C1 segment of cervical spinal cord (tissue), 14 donors: Measurements from ENCODE around the gene NT5C1A.

Experiments used
- DNase-seq, 14 donors: peaks; one replicate each; lab custom pipeline; 2025; lab: John Stamatoyannopoulos, UW

The NT5C1A gene

DNA sequence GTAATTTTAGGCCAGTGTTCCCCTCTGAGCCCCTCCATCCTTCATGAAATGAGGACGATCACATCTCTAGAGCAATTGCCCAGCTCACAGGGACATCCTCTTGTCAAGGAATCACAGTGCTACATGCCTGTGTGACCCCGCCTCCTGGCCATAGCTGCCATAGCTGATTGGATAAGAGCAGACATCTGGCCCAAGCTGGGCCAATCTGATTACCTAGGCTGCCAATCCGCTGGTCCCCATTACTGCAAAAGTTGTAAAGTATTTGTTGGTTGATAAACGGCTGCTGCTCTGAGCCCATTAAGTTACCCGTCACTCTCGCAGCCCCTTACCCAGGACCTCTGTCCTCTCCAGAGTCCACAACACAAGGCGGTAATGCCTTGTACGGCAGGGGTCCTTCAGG lies 8.3 kb downstream of the NT5C1A start:
- no peak for DNase-seq

DNA sequence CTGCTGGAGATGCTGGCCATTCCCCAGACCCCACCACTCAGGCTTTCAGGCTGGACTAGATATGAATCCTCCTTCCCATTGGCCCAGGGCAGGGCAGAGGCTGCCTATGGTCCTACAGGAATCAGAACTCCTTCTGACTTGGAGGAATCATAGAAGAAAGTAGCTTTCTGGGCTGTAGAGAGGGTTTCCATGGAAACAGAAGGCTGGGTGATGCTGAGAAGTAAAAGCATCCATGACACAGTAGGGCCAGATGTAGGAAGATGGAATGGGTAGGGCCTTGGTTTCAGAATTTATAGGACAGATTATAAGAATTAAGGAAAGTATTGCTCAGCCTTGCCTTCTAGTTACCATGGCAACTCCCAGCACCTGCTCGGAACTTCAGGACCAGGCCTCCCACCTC lies 9.0 kb downstream of the NT5C1A start:
- DNase-seq, result no peak

DNA sequence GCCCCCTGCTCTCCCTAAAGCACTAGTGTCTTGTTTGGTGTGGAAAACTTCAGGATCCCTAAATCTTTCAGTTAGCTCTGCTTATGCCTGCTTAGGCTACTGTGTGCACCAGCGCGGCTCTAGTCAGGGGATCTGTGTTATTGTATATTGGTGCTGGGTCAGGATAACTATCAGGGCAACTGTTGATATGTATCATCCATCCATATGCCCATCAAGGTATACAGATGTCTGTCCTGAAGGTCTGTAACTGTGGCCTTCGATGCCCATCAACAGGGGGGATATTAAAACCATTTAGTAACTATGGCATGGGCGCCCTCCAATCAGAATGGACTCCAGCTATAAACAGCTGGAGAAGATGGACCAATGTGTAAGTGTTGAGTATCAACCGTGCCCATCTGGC lies 12.4 kb downstream of the NT5C1A start:
- DNase-seq, result no peak

DNA sequence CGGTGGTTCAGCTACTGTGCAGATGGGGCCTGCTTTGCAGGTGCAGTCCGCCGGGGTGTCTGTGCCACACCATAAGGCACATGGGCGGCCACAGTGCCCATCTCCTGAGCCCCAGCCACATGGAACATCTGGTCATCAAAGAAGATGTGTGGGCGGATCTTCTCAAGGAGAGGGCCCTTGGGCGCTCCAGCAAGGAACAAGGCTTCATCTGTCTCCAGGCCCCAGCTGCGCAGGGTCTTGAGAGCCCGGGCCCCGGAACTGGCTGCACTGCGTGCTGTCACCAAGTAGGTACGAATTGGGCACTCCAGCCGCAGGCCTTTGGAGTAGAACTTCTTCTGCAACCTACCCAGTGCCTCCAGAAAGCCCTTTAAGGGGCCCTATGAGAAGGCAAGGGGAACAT lies 12.8 kb downstream of the NT5C1A start:
- no peak for DNase-seq

DNA sequence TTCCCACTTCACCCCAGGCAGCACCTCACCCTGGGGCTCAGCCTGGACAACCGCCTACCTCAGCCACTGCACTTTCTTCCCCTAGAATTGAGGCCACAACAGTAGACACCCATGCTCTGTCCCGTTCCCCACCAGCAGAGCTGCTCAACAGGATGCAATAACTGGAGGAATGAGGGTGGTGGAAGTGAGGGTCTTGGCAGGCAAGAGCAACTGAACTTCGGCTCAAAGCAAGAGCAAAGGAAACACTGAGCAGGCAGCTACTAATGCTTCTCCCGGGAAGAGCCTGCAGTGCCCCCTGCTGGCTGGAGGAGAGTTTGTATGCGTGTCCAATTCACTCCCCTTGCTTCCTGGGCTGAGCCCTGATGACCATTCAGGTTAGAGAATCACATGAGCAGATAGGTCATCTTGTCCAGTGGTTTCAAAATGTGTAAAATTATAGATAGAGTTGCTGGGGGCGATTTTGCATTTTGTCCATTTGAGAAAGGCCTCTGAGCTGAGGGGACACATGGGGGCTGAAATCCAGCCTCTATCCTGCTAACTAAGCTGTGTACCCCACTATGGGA lies 13.9 kb downstream of the NT5C1A start:
- peak in 6 of 14 donors; percentile 21 to 54 (median 28) for DNase-seq

DNA sequence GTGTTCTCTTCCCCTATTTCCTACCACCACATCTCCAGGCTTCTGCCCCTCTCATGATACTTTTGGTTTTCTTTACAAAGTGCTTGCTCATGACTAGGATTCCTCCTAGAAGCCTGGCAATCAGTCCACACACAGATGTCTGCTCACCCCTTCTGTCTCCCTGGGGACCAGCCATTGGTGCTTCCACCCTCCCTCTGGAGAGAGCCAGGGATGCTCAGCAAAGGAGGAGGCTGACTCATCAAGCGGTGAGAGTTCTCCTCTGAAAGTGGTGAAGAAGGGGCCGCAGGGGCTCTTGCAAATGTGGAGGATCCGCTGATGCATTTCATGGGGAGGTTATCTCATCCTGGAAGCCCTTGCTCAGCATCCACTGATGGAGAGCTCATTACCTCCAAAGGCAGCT lies 14.5 kb downstream of the NT5C1A start:
- no peak for DNase-seq

DNA sequence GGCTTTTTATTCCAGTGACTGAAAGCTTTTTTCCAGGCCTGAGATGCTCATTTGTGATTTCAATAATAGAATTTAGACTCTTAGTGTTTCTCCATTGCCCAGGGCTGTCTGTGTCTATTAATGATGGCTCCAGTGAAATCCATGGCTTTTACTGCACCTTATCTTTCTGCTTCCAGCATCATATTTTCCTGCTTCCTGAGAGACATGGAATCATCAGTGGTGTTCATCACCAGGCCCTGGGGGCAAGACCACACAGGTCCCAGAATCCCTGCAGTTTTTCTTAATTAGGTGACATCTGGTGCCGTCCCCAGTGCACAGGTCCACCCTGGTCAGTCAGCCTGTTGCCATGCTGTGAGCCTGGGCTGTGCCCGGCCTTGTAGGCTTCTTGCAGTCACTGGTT lies 15.5 kb downstream of the NT5C1A start:
- peak in 1 of 14 donors; percentile 39 for DNase-seq

DNA sequence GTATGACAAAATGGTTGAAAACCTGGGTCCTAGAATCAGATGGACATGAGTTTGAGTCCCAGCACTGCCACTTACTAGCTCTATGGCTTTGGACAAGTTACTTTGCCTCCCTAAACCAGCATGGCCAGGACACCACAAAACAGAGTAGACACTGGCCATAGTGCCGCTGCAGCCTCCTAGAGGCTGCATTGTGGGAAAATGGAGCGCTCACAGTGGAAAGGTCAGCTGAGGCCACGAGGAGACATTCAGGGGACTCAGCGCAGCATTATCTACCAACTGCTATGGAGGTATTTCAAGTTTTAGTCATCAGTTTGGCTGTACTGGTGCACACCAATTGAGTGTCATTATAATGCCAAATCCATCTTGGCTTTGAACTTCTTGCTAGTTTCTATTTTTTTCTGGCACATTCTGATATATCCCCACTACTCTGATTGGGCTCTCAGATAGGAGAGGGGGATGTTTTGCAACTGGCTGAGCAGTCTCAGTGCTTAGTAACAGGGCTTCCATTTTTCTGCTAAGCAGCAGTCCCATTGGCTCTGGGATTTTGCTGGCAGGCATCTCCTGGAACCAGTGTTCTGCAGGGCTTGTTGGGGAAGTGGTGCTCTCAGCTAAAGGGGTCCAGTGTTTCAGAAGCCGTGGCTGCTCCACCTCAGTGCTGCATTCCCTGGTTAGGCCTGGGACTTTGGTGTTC lies 16.2 kb downstream of the NT5C1A start:
- peak in 1 of 14 donors; percentile 15 for DNase-seq

DNA sequence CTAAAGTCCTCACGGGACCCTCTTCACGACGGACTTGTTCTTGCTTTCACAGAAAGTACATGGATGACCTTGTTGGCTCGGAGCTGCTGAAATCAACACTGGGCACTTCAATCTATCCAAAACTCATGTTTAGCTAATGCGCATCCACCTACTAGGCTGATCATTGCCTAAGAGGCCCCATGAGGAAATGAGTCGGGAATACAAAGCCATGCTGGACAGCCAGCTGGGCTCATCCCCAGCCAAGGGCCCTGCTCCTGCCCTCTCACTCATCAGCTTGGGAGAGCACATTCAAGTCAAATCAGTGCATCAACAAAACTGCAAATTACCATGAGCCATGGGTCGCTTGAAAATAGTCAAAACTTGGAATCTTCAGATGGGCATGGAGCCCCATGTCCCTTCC lies 17.6 kb downstream of the NT5C1A start:
- DNase-seq, result peak in 1 of 14 donors; percentile 29

DNA sequence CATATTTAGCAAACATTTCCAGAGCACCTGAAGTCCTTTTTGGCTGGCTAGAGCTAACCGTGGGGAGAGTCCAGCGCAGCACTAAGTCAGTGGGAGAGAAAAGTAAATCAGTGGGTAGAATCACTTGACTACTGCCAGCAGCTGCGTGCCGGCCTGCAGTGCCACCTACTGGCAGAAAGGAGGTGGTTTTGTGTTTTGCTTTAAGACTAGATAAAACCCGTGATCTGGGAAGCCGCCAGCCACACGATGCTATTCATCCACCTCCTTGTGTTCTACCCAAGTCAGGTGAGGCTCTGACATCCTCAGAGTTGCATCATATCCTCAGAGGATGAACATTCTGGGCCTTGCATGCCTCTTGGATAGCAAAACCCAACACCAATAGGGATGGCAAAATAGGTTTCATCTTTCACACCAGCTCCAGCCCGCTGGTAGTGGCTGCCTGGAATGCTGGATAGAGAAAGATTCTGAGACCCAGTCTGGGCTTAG lies 18.3 kb downstream of the NT5C1A start:
- peak in 13 of 14 donors; percentile 11 to 74 (median 61) for DNase-seq

DNA sequence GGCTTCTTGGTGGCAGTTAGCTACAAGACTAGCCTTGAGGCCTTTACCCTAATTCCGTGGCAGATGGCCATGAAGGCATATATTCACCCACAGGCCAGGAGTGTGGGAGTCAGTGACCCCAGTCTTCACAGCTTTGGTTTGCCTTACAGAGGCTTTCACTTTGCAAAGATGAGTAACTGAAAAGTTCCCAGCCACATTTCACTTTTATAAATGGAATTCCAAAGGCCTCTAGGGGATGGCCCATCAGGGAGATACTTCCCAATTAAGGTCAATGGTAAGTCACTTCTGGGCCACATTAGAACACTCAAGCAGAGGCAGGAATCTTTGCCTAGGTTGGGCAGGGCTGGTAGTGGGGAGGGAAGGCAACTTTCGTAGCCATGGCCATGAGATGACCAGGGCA lies 19.4 kb downstream of the NT5C1A start:
- no peak for DNase-seq

DNA sequence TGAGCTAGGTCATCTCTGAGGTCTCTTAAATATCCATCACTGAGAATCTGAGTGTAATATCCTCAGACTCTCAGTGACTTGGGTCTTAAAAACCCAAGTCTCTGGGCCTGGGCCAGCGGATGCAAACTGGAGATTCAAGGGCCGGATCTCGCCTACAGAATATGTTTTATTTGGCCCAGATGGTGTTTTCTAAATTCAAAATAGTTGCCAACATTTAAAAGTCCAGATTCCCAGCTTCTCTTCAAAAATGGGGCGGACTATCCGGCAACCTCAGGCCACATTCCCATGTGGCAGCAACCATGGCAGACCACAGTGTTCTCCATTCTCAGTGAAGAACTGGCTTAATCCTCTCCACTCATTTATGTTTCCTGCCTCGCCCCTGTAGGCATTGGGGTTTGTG lies 19.8 kb downstream of the NT5C1A start:
- no peak for DNase-seq

DNA sequence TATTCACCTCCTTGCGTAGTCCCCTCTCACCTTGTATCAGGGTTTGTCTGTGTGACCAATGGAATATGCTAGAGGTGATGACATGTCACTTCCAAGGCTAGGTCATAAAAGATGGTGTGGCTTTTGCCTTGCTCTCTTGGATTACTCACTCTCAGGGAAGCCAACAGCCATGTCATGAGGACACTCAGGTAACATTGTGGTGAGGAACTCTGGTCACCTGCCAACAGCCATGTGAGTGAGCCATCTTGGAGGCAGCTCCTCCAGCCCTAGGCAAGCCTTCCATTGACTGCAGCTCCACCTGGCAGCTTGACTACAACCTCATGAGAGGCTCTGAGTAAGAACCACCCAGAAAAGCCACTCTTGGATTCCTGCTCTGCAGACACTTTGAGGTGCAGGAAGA lies 21.5 kb downstream of the NT5C1A start:
- no peak for DNase-seq

DNA sequence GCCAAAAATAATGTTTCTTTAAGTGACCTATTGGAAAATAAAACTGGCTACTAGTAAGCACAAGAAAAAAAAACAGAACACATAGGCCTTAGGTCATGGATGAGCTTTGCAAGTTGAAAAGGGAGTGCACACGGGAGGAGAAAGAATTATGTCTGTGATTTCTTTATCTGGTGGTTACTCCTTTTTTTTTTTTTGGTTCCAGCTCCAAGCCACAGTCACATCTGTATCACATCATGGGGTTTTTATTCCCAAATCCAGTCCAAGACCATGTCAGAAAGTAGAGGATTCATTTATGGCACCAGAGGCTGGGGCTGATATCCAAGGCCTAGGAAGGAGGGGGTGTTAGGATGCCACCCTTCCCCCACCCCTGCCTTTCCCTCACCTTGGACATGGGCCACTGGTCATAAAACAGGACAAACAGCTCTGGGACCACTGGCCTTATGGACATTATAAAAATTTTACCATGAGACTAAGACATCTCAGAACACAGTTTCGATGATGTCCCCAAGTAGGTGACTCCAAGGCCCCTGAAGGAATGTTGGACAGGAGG lies 22.2 kb downstream of the NT5C1A start:
- DNase-seq, result no peak

DNA sequence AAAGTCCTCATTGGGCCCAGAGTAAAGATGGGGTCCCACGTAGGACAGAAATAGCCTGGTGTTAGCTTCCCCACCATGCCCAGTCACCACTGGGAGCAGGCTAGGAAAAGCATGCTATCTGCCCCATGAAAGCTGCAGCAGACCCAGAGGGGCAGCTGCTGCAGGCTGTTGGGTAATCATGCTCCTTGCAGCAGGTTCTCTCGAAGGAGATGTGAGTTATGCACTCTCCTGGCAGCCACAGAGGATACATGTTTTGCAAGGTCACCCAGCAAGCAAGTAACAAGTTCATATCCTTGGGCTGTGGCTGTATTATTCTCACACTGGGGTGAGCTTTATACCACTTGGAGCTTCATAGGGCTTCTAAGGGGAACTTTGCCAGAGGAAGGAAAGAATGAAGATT lies 23.4 kb downstream of the NT5C1A start:
- no peak for DNase-seq

DNA sequence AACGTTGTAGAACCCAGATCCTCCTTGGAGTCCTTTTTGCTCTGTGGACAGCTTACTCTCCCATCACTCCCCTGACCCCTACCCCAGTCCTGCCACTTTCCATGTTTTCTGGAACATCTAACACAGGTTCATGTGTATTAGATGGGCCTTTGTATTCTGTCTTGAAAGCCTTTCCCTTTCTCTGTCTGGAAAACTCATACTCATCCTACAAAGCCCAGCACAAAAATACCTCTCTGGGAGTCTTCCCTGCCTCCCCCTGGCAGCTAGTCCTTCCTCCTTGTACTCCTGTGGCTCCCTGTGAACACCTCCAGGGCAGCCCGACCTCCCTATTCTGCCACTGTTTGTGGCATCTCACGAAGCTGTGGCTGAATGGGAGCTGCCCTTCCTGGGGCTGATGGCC lies 24.7 kb downstream of the NT5C1A start:
- DNase-seq, result no peak

DNA sequence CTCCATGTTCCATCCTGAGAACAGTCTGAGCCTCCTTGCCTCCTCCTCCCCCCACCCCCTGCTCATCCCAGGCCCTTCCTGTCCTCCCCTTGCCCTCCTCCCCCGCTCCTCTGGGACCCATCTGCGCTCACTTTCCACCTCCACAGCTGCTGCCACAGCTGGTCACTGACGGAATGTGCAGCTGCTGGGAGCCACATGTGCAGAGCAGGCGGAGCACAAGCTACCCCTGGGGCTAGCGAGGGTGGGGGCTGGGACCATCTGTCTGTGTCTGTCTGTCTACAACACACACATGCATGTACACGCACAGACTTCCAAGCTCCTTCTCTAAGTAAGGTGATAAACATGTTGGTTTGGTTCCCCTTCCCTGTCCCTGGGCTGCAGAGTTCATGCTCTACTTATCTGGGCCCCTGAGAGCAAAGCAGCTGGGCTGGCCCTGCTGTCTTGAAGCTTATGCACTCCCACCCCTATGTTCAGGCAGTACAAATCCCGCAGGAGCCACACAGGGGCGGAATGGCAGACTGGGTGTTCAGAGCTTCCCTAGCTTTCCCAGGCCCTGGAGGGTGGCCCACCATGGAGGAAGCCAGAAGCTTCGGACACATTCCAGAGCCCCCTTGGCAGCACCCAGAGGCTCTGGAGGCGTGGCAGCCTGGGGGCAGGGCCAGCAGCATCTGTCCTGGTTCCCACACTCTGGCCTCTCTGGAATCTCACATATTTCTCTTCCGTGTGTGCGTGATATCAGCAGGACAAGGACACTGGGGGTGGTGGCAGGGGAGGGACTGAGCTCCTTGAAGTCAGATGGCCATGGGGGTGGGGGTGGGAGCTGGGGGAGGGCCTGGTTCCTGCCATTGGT lies 25.4 kb downstream of the NT5C1A start:
- DNase-seq, result no peak

DNA sequence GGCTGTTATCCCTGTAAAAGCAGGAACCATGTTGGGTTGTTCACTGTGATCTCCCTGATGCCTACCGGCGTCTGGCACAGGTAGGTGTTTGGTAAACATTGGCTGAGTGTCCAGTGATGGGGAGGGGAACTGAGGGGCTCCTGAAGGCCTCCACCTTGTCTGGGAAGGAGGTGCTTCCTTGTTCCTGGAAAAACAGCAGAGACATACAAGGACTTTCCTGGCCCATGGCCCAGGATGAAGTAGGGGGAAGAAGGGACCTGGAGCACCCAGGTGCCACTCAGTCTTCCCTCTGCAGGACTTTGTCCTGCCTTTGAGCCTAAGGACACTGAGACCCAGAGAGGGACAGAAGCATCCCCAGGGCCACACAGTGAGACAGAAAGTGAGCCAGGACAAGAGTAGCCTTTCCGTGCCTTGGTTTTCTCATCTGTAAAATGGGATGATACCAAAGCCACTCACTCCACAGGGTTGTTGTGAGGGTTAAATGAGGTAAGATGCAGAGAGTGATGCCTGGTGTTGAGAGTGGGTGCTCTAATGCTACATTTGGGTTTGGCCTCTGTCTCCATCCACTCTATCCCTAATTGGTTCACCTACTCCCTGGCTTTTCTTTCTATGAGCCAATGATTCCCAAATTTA lies 26.4 kb downstream of the NT5C1A start:
- DNase-seq, result no peak

DNA sequence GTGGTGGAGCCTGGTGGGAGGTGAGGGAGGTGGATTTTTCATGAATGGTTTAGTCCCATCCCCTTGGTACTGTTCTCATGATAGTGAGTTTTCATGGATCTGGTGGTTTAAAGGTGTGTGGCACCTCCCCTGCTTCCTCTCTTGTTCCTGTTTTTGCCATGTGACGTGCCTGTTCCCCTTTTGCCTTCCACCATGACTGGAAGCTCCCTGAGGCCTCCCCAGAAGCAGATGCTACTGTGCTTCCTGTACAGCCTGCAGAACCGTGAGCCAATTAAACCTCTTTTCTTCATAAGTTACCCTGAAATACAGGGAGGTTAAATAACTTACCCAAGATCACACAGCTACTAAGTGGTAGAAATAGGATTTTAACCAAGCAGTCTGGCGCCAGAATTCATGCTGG lies 28.2 kb downstream of the NT5C1A start:
- no peak for DNase-seq

DNA sequence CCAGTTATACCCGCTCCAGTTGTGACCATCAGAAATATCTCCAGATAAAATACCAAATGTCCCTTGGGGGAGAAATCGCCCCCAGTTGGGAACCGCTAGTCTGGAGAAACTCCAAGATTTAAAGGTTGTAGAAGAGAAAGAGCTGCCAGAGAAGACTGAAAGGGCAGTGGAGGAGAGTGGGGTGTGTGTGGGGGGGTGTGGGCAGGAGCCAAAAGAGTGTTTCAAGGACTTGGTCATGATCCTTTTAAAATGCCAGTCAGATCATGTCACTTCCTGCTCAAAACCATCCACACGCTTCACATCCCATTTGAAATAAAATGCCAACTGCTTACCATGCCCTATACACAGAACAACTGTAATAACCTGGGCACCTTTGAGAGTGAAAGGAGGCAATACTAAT lies 29.1 kb downstream of the NT5C1A start:
- DNase-seq, result peak in 1 of 14 donors; percentile 12

DNA sequence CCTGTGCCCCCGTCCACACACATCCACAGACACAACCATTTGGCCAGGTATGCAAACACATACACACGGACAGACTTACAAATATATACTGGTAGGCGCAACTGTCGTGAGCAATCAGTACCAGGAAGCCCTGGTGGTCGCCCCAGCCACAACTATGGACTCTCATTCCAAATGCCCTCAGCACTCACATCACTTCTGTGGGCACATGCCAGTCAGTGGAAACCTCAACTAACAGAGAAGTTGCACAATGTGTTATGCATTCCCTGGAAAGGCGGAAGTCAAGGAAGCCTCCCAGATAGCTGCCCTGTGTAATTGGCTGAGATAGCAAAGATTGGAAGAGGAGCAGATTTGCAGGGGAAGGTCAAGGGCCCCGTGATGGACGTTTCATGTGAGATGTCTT lies 31.0 kb downstream of the NT5C1A start:
- DNase-seq, result no peak
